IPS DF 6.9 (cell line): Measurements from ENCODE around the gene NR2F2.

Source experiments
- DNase-seq: peaks from one replicate; pipeline ENCODE4 v3.0.0-alpha.2; 2013; ENCODE audit warnings: low read depth, low spot score
- H3K27ac ChIP-seq: one replicate; pipeline ENCODE4 v1.5.1; 2013; ENCODE audit warnings: low read length, control low read depth
- H3K27me3 ChIP-seq: 2 replicates; pipeline ENCODE4 v1.6.1; 2013; ENCODE audit warnings: mild to moderate bottlenecking, low read length; ENCODE audit not compliant: control insufficient read depth, insufficient read depth
- H3K36me3 ChIP-seq: 2 replicates; pipeline ENCODE4 v1.6.1; 2013; ENCODE audit warnings: low read length; ENCODE audit not compliant: control insufficient read depth, insufficient read depth
- H3K4me1 ChIP-seq: 2 replicates; pipeline ENCODE4 v1.6.1; 2013; ENCODE audit warnings: low read length; ENCODE audit not compliant: control insufficient read depth, insufficient read depth
- H3K4me3 ChIP-seq: 2 replicates; pipeline ENCODE4 v1.5.1; 2013; ENCODE audit warnings: mild to moderate bottlenecking, low read length
- H3K9me3 ChIP-seq: 2 replicates; pipeline ENCODE4 v1.6.1; 2013; ENCODE audit warnings: low read length, inconsistent platforms; ENCODE audit not compliant: control insufficient read depth, insufficient read depth
- WGBS: extraction: QIAGEN DNeasy Blood & Tissue Kit; methylation state at CpG from one replicate; pipeline ENCODE4 v1.1.7; 2013; ENCODE audit warnings: mixed read lengths, missing lambda C conversion rate; ENCODE audit not compliant: insufficient read length, insufficient coverage; 5-methylcytosine and 5-hydroxymethylcytosine counted together

NR2F2 gene

DNA sequence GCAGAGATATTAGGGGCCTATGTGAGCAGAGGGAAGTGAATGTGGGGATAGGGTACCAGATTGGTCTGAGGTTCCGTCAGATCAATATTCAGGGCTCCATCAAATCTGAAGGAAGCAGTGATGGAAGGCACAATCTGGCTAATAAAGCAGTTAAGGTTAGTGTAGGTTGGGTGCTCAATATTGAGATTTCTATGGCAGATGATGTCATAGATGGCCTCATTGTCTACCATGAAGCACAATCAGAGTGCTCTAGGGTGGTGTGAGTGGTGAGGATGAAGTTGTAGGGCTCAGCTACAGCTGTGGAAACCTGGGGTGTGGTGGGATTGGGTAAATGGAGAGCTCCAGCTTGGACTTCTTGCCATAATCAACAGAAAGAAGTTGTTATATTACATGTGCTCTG, 58.2 kb downstream of the NR2F2 start:
- Histone ChIP-seq H3K9me3 (no peaks in the 10 kb centered on the region), H3K27me3 (no peaks in the 10 kb centered on the region), H3K4me1 (peaks cover 4% of the 10 kb centered on the region; the same call in 1 of the 2 replicates), H3K27ac (no peak overlapping the region), H3K4me3 (no peak overlapping the region), H3K36me3 (no peaks in the 10 kb centered on the region)
- no CpG with 5 or more reads among the region's 1 CpG for WGBS
- no peak for DNase-seq
